Immature natural killer cell (primary cell): ENCODE measurements around the gene GPATCH3. TPM values are rescaled to one million over a fixed set of nuclear protein-coding genes. Genes with fewer than 3 reads are reported as not detected.
A peak's percentile ranks its signal among the peaks of the same experiment; 100 is the strongest.

Source experiments
- DNase-seq, 3 donors: peaks; one replicate each; pipeline ENCODE4 v3.0.0; 2022; ENCODE audit warnings: mixed read lengths in 1 of 3
- H3K27ac Mint-ChIP-seq, 6 donors: one replicate each; pipeline ENCODE4 v1.8.0; 2020; ENCODE audit warnings: mixed read lengths in 6 of 6, mild to moderate bottlenecking in 5 of 6, inconsistent platforms in 4 of 6, moderate library complexity in 3 of 6
- H3K27me3 Mint-ChIP-seq, 3 donors: one replicate each; pipeline ENCODE4 v1.8.0; 2020 to 2021; ENCODE audit warnings: low read depth in 3 of 3, mild to moderate bottlenecking in 3 of 3, mixed read lengths in 3 of 3, moderate library complexity in 3 of 3, inconsistent platforms in 1 of 3
- H3K36me3 Mint-ChIP-seq, 3 donors: one replicate each; pipeline ENCODE4 v1.8.0; 2020; ENCODE audit warnings: mixed read lengths in 3 of 3, inconsistent platforms in 2 of 3, mild to moderate bottlenecking in 2 of 3
- H3K4me1 Mint-ChIP-seq, 2 donors: one replicate each; pipeline ENCODE4 v1.8.0; 2020; ENCODE audit warnings: inconsistent platforms in 2 of 2, mild to moderate bottlenecking in 2 of 2, mixed read lengths in 2 of 2, moderate library complexity in 1 of 2
- H3K4me3 Mint-ChIP-seq, 5 donors: one replicate each; pipeline ENCODE4 v1.8.0; 2020; ENCODE audit warnings: mild to moderate bottlenecking in 5 of 5, mixed read lengths in 5 of 5, inconsistent platforms in 3 of 5, moderate library complexity in 3 of 5
- H3K9me3 Mint-ChIP-seq, 6 donors: one replicate each; pipeline ENCODE4 v1.8.0; 2020; ENCODE audit warnings: mild to moderate bottlenecking in 6 of 6, mixed read lengths in 6 of 6, inconsistent platforms in 4 of 6, moderate library complexity in 3 of 6
- polyA plus RNA-seq, 3 donors: library from polyadenylated mRNA; unstranded; fragments of 300-500 nt; fragmentation: Illumina TruSeq; gene quantifications; one replicate each; pipeline ENCODE4 v1.2.3, GENCODE V29; 2021

The GPATCH3 gene
- polyA plus RNA-seq, 3 donors from 2014 or later: 10.4 to 17.3 (median 15.1) TPM

- Mint-ChIP-seq H3K4me1 (peaks cover 35 to 40% of the 10 kb centered on the region in 2 donors), H3K27ac (peak overlapping the region in 2 of 6 donors; percentile 32 to 98), H3K4me3 (peak overlapping the region in 2 of 5 donors; percentile 91 to 94), H3K36me3 (peaks cover 0 to 12% (median 6%) of the 10 kb centered on the region in 3 donors), H3K27me3 (peaks cover 3 to 7% (median 5%) of the 10 kb centered on the region in 3 donors), H3K9me3 (no peaks in the 10 kb centered on the region)
- DNase-seq: no peak
Measured at GRCh38 chr1:26923711-26924110, 23.4 kb upstream of the GPATCH3 start.

- peak overlapping the region; percentile 91 to 98 (median 96) for H3K27ac Mint-ChIP-seq
- no peaks in the 10 kb centered on the region for H3K9me3 Mint-ChIP-seq
- H3K4me1 Mint-ChIP-seq: peaks cover 35 to 40% of the 10 kb centered on the region in 2 donors
- no peak for DNase-seq
- peaks cover 3 to 7% (median 5%) of the 10 kb centered on the region in 3 donors for H3K27me3 Mint-ChIP-seq
- H3K4me3 Mint-ChIP-seq: peak overlapping the region; percentile 91 to 97 (median 95)
- peaks cover 0 to 10% (median 4%) of the 10 kb centered on the region in 3 donors for H3K36me3 Mint-ChIP-seq
Measured at GRCh38 chr1:26922901-26923300, 22.6 kb upstream of the GPATCH3 start.

- Mint-ChIP-seq H3K27ac (peak overlapping the region; percentile 91 to 98 (median 96)), H3K4me3 (peak overlapping the region; percentile 91 to 97 (median 95)), H3K27me3 (peaks cover 3 to 7% (median 5%) of the 10 kb centered on the region in 3 donors), H3K4me1 (peaks cover 35 to 40% of the 10 kb centered on the region in 2 donors), H3K36me3 (peaks cover 0 to 10% (median 4%) of the 10 kb centered on the region in 3 donors), H3K9me3 (no peaks in the 10 kb centered on the region)
- no peak for DNase-seq
Measured at GRCh38 chr1:26922431-26922729, 22.1 kb upstream of the GPATCH3 start.

GRCh38 chr1:26921540-26922430 is 21.5 kb upstream of the GPATCH3 start, which contains the start of gene NUDC:
TSS of gene NUDC (plus strand) at chr1:26921743. CDS start at chr1:26921849, 106 bp downstream.
- H3K9me3 Mint-ChIP-seq: no peaks in the 10 kb centered on the region
- H3K4me1 Mint-ChIP-seq: peaks cover 34 to 40% of the 10 kb centered on the region in 2 donors
- peaks cover 3 to 7% (median 5%) of the 10 kb centered on the region in 3 donors for H3K27me3 Mint-ChIP-seq
- peak within 1 kb of the TSS; percentile 91 to 97 (median 95) for H3K4me3 Mint-ChIP-seq
- peak; percentile 94 to 96 (median 96) for DNase-seq
- peak within 1 kb of the TSS; percentile 91 to 98 (median 96) for H3K27ac Mint-ChIP-seq
- peaks cover 0 to 6% (median under 1%) of the 10 kb centered on the region in 3 donors for H3K36me3 Mint-ChIP-seq

GRCh38 chr1:26921126-26921539 is 20.9 kb upstream of the GPATCH3 start:
- Mint-ChIP-seq H3K27ac (peak overlapping the region; percentile 91 to 98 (median 96)), H3K36me3 (peaks cover 0 to 3% (median 0%) of the 10 kb centered on the region in 3 donors), H3K27me3 (peaks cover 3 to 7% (median 5%) of the 10 kb centered on the region in 3 donors), H3K4me1 (peaks cover 34 to 40% of the 10 kb centered on the region in 2 donors), H3K9me3 (no peaks in the 10 kb centered on the region), H3K4me3 (peak overlapping the region; percentile 91 to 97 (median 95))
- no peak for DNase-seq

- Mint-ChIP-seq H3K4me1 (peaks cover 3 to 8% of the 10 kb centered on the region in 2 donors), H3K9me3 (no peaks in the 10 kb centered on the region), H3K27ac (no peak overlapping the region), H3K36me3 (no peaks in the 10 kb centered on the region), H3K4me3 (no peak overlapping the region), H3K27me3 (no peaks in the 10 kb centered on the region)
- no peak for DNase-seq
Measured at GRCh38 chr1:26915204-26915842, 15.1 kb upstream of the GPATCH3 start.

GRCh38 chr1:26913754-26914619 is 13.7 kb upstream of the GPATCH3 start, which contains the start of gene NR0B2:
TSS of gene NR0B2 (minus strand) at chr1:26913975. CDS start at chr1:26913940, 35 bp downstream.
- H3K27ac Mint-ChIP-seq: no peak within 1 kb of the TSS
- no peak for DNase-seq
- H3K27me3 Mint-ChIP-seq: peaks cover 0 to 2% (median 0%) of the 10 kb centered on the region in 3 donors
- no peaks in the 10 kb centered on the region for H3K4me1 Mint-ChIP-seq
- no peak within 1 kb of the TSS for H3K4me3 Mint-ChIP-seq
- no peaks in the 10 kb centered on the region for H3K36me3 Mint-ChIP-seq
- H3K9me3 Mint-ChIP-seq: no peaks in the 10 kb centered on the region

GRCh38 chr1:26913389-26913753 is 13.1 kb upstream of the GPATCH3 start:
- H3K4me1 Mint-ChIP-seq: no peaks in the 10 kb centered on the region
- no peak for DNase-seq
- no peak overlapping the region for H3K4me3 Mint-ChIP-seq
- H3K36me3 Mint-ChIP-seq: no peaks in the 10 kb centered on the region
- no peaks in the 10 kb centered on the region for H3K9me3 Mint-ChIP-seq
- H3K27me3 Mint-ChIP-seq: peaks cover 0 to 2% (median 0%) of the 10 kb centered on the region in 3 donors
- H3K27ac Mint-ChIP-seq: no peak overlapping the region

GRCh38 chr1:26912147-26912490 is 11.9 kb upstream of the GPATCH3 start:
- H3K4me3 Mint-ChIP-seq: no peak overlapping the region
- H3K4me1 Mint-ChIP-seq: no peaks in the 10 kb centered on the region
- no peaks in the 10 kb centered on the region for H3K9me3 Mint-ChIP-seq
- no peak overlapping the region for H3K27ac Mint-ChIP-seq
- no peaks in the 10 kb centered on the region for H3K36me3 Mint-ChIP-seq
- DNase-seq: no peak
- H3K27me3 Mint-ChIP-seq: peaks cover 0 to 2% (median 0%) of the 10 kb centered on the region in 3 donors

- H3K9me3 Mint-ChIP-seq: no peaks in the 10 kb centered on the region
- H3K36me3 Mint-ChIP-seq: no peaks in the 10 kb centered on the region
- H3K4me1 Mint-ChIP-seq: no peaks in the 10 kb centered on the region
- DNase-seq: no peak
- no peak overlapping the region for H3K4me3 Mint-ChIP-seq
- H3K27me3 Mint-ChIP-seq: peaks cover 0 to 5% (median 0%) of the 10 kb centered on the region in 3 donors
- H3K27ac Mint-ChIP-seq: no peak overlapping the region
Measured at GRCh38 chr1:26911399-26912146, 11.3 kb upstream of the GPATCH3 start.

- no peaks in the 10 kb centered on the region for H3K9me3 Mint-ChIP-seq
- peaks cover 0 to 5% (median 0%) of the 10 kb centered on the region in 3 donors for H3K27me3 Mint-ChIP-seq
- H3K4me1 Mint-ChIP-seq: no peaks in the 10 kb centered on the region
- H3K27ac Mint-ChIP-seq: no peak overlapping the region
- H3K36me3 Mint-ChIP-seq: no peaks in the 10 kb centered on the region
- no peak for DNase-seq
- H3K4me3 Mint-ChIP-seq: no peak overlapping the region
Measured at GRCh38 chr1:26910343-26911160, 10.3 kb upstream of the GPATCH3 start.

- H3K9me3 Mint-ChIP-seq: no peaks in the 10 kb centered on the region
- H3K4me3 Mint-ChIP-seq: no peak overlapping the region
- no peaks in the 10 kb centered on the region for H3K36me3 Mint-ChIP-seq
- H3K27ac Mint-ChIP-seq: no peak overlapping the region
- peaks cover 0 to 5% (median 0%) of the 10 kb centered on the region in 3 donors for H3K27me3 Mint-ChIP-seq
- no peaks in the 10 kb centered on the region for H3K4me1 Mint-ChIP-seq
- no peak for DNase-seq
Measured at GRCh38 chr1:26909951-26910342, 9.7 kb upstream of the GPATCH3 start.
